SH-SY5Y (cell line): ENCODE data around the gene VWA3B.

Source experiments
- GATA2 ChIP-seq: IDR thresholded peaks from 2 replicates; pipeline ENCODE4 v1.6.1; 2011; ENCODE audit warnings: mild to moderate bottlenecking, low read depth, low read length
- GATA3 ChIP-seq: IDR thresholded peaks from 2 replicates; pipeline ENCODE4 v1.6.1; 2011; ENCODE audit warnings: low read depth, mild to moderate bottlenecking, low read length, moderate library complexity

DNA sequence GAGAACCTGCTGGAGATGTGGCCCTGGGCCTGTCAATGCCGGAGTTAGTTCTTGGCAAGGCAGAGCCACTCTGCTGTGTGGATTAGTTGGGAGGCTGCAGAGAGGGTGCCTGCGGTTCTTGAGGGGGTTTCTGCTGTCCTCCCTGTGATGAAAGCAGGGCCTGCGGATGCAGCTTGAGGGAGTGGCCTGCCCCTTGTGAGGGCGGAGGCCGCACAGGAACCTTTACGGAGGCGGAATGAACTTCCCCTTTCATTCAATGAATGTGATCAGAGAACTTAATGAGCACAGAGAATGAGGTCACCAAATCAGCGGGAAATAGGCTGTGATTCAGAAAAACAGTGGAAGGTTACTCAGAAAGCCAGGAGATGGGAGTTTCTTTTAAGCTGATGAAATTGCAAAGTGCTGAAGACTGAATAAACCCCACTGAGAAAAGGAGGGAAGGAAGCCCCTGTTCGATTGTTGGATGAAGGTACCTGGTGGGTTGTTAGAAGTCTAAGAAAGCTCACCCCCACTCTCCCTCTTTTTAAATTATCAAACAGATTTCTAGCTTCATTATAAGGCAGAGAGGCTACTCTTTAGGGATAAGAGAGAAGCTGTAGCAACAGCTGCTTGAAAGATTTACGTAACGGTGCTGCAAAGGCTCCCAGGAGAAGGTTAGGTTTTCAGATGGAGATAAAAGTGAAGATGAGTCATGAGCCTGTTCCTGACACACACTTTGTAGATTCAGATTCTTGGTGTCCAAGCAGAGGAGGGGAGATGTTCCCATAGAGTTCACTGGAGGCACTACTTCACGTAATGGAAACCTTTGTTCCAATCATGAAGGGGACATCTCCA lies 47.4 kb downstream of the VWA3B start:
- TF ChIP-seq GATA2 (no peak), GATA3 (no peak)
